ENCODE measurements around the gene FDX1.
"Not testable (repeated sequence)": the region's sequence is repeated elsewhere in the genome, so short reads cannot be mapped to it uniquely, and the experiment has no call there.

The FDX1 gene

GRCh38 chr11:110429731-110430266, at the start of gene FDX1:
FDX1 (plus strand) TSS chr11:110429948; CDS start chr11:110430121, 173 bp downstream.
- peak; percentile 65 for DNase-seq (ENCODE audit: low read depth, low spot score)

GRCh38 chr11:110380836-110381622, 48.7 kb upstream of the FDX1 start:
- DNase-seq (ENCODE audit: low read depth, low spot score): no peak

GRCh38 chr11:110388231-110388630, 41.5 kb upstream of the FDX1 start:
- not testable (repeated sequence) for DNase-seq (ENCODE audit: low read depth, low spot score)

- no peak for DNase-seq (ENCODE audit: low read depth, low spot score)
These were observed 39.8 kb upstream of the FDX1 start for GRCh38 chr11:110389965-110390364.

GRCh38 chr11:110392056-110392455, 37.7 kb upstream of the FDX1 start:
- no peak for DNase-seq (ENCODE audit: low read depth, low spot score)

- DNase-seq (ENCODE audit: low read depth, low spot score): not testable (repeated sequence)
These were observed 32.0 kb upstream of the FDX1 start for GRCh38 chr11:110397668-110398286.

GRCh38 chr11:110403585-110403984, 26.2 kb upstream of the FDX1 start:
- DNase-seq (ENCODE audit: low read depth, low spot score): not testable (repeated sequence)

- DNase-seq (ENCODE audit: low read depth, low spot score): not testable (repeated sequence)
These were observed 24.1 kb upstream of the FDX1 start for GRCh38 chr11:110405636-110406035.

- no peak for DNase-seq (ENCODE audit: low read depth, low spot score)
These were observed 22.4 kb upstream of the FDX1 start for GRCh38 chr11:110407315-110407714.

GRCh38 chr11:110409174-110409573, 20.6 kb upstream of the FDX1 start:
- DNase-seq (ENCODE audit: low read depth, low spot score): no peak

- no peak for DNase-seq (ENCODE audit: low read depth, low spot score)
These were observed 19.1 kb upstream of the FDX1 start for GRCh38 chr11:110410651-110411050.

- no peak for DNase-seq (ENCODE audit: low read depth, low spot score)
These were observed 14.7 kb upstream of the FDX1 start for GRCh38 chr11:110415081-110415480.

GRCh38 chr11:110421658-110422057, 8.1 kb upstream of the FDX1 start:
- not testable (repeated sequence) for DNase-seq (ENCODE audit: low read depth, low spot score)

- DNase-seq (ENCODE audit: low read depth, low spot score): no peak
These were observed 7.3 kb upstream of the FDX1 start for GRCh38 chr11:110422306-110422905.

GRCh38 chr11:110424775-110425444, 4.8 kb upstream of the FDX1 start:
- no peak for DNase-seq (ENCODE audit: low read depth, low spot score)

GRCh38 chr11:110425751-110426545, 3.8 kb upstream of the FDX1 start:
- DNase-seq (ENCODE audit: low read depth, low spot score): no peak

- DNase-seq (ENCODE audit: low read depth, low spot score): no peak
These were observed 1.7 kb upstream of the FDX1 start for GRCh38 chr11:110428040-110428439.

GRCh38 chr11:110428956-110429730, 605 bp upstream of the FDX1 start:
- no peak for DNase-seq (ENCODE audit: low read depth, low spot score)

- peak; percentile 4 for DNase-seq (ENCODE audit: low read depth, low spot score)
These were observed 711 bp downstream of the FDX1 start for GRCh38 chr11:110430267-110431050.
